HG03558 (cell line): ENCODE measurements around the gene RALGAPB.
"Not testable (repeated sequence)": the region's sequence is repeated elsewhere in the genome, so short reads cannot be mapped to it uniquely, and the experiment has no call there.

ENCODE experiments used
- ATAC-seq: cut with Tn5 transposase; IDR thresholded peaks from one replicate; pipeline ENCODE4 v1.9.1; 2021; ENCODE audit warnings: moderate number of reproducible peaks; ENCODE audit not compliant: unreplicated experiment; ENCODE audit errors: extremely low read depth

Gene RALGAPB

DNA sequence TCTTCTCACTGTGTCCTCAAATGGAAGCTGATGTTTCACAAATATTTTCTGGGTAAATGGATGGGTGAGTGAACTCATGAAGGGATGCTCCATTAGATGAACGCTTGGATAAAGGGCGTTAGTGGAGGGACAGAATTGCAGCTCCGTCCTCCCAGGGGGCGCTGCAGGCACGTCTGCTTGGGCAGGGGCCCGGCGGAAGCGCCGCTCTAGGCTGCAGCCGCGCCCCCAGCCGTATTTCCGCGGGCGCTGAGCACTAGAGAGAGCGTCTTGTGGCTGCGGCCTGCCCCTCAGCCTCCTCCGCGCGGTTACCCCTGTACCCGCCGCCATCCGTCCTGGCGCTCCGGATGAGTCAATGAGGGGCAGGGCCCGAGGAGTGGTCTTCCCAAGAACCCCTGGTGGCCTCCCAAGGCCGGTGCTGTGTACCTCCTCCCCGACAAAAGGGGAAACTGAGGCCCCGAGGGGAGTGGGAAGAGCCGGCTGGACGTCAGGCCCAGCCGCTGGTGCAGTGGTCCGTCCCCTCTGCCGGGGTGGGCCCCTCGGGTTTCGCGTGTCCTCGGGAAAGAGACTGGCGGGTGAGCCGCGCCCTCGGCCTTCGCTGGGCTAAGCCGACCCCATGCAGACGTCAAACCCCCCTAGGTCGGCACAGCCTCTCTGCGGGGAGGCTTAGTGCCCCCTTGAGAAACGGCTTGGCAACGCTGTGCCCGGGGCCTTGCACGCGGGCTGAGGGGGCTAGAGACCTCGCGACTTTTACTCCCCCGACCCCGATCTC, 26.0 kb upstream of the RALGAPB start:
- no peak for ATAC-seq

DNA sequence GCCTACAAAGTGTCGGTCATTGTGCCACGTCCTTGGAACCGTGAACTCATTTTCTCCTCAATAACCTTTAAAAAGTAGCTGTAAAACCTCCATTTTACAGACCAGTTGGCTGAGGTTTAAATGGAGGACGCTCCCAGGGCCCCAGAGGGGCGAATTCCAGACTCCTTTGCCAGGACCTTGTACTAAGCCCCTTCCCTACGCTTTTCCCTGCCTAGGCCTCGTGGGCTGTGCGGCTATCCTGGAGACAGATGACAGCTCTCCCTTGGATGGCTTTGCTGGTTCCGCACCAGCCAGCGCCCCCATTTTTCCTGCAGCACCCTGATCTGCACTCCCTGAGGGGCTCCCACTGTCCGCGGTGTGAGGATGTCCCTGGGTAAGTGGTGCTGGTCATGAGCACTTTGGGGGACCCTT, 25.4 kb upstream of the RALGAPB start:
- ATAC-seq: no peak

DNA sequence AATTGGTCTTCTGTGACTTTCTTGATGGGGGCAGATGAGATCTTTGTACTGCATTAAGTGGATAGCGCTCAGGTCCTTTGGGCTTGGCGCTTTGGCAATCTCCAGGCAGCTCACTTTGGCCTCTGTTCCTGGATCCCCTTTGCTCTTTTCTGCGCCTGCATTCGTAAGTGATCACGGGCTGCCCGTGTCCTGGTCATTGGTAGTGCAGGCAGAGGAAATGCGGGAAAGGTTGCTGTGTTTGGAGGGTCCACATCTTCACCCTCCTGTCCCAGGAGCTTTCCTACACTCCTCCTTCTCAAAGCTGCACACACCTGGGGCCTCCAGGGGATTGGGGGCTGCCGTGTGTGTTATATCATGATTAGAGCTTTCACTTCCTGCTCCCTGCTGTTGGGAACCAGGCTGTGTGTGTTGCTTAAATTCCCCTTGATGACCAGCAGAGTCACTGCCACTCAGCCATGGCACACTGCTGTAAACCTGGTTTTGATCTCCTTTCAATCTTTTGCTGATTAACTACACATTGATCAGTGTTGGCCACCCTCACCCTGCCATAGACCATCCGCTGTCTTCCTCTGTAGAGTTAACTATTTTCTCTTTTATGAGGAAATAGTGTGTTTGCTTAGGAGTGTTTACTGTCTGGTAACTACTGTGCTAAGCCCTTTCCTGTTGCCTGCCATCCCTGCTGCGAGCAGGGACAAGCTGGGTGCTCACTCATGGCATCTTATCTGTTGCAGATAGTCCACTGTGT, 24.5 kb upstream of the RALGAPB start:
- ATAC-seq: no peak

DNA sequence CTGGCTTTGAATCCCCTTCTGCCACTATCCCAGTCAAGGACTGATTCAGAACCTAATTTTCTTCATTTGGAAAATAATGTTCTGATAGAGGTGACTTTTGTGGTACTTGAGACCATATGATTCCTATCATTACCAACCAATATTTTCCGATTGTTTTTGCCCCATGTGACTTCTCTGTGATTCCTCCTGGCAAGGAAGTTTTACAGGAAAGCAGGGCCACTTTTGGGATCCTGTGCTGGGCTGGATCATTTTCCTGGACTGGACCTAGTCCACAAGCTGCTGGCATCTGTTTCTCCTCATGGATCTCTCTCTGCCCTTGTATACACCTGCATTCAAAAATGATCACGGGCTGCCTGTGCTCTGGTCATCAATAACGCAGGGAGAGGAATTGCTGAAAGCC, 23.6 kb upstream of the RALGAPB start:
- ATAC-seq: no peak

DNA sequence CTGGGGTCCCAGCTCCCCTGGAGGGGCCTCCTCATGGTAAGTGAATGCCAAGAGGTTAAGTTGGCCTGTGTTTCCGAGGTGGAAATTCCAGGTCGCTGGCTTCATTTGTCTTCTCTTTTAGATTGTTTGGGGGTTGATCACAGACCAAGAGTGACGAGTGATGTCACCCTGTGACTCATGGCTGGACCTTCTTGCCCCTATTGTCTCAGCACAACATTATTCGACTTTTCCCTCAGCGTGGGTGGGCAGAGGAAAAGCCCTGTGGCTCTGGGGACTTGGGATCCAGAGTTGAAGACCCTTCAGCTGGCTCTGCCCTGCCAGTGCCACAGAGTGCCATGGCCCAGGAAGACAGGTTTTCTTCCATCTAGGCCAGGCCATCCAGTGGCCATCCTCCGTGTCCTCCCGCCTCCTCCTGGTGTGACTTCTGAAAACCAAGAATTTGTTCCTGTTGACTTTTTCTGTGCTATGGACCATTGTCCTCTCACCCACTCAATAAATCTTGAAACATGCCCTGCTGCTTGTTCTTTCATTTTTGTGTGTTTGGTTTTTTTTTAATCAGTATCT, 22.1 kb upstream of the RALGAPB start:
- no peak for ATAC-seq

DNA sequence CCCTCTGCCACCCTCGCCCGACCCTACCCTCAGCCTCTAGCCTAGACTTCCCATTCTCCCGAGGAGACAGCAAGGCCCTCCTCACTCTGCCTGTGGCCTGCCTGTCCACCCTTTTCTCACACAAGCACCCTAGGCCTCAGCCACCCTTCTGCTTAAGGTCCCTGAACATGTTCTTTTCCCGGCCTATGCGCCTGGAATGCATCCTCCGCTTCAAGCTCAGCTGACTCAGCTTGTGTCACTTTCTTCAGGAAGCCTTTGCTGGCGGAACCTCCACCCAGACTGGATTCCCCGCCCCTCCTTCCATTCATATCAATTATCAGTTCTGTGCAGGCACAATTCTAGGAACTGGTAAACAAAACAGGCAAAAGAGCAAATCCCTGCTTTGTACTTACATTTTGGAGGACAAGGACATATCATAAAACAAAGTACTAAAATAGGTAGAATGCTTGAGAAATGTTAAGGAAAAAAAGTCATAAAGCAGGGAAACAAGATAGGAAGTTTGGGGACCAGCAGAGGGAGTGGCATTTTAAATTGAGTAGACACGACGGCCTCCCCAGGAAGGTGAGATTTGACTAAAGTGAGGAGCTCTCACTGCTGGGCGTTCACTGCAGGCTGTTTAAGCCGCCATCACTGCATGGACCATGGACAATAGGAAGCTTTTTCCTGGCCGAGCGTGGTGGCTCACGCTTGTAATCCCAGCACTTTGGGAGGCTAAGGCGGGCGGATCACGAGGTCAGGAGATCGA, 19.6 kb upstream of the RALGAPB start:
- no peak for ATAC-seq

DNA sequence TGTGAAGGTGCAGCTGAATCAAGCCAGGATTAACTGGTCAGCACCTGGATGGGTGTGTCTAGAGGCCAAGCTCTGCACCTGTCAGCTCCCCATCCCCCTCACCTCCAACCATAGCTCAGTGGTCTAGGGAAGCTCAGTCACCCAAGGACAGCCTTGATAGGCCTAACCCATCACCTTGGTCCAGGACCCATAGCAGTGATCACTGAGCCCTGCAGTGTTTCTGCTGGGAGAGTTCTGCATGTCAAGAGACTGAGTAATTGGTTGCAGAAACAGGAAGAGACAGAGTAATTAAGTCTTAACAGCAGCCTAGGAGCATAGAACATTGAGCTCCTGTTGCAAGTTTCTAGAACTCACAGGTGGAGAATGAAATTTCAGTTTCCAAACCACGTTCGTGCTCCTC, 18.7 kb upstream of the RALGAPB start:
- no peak for ATAC-seq

DNA sequence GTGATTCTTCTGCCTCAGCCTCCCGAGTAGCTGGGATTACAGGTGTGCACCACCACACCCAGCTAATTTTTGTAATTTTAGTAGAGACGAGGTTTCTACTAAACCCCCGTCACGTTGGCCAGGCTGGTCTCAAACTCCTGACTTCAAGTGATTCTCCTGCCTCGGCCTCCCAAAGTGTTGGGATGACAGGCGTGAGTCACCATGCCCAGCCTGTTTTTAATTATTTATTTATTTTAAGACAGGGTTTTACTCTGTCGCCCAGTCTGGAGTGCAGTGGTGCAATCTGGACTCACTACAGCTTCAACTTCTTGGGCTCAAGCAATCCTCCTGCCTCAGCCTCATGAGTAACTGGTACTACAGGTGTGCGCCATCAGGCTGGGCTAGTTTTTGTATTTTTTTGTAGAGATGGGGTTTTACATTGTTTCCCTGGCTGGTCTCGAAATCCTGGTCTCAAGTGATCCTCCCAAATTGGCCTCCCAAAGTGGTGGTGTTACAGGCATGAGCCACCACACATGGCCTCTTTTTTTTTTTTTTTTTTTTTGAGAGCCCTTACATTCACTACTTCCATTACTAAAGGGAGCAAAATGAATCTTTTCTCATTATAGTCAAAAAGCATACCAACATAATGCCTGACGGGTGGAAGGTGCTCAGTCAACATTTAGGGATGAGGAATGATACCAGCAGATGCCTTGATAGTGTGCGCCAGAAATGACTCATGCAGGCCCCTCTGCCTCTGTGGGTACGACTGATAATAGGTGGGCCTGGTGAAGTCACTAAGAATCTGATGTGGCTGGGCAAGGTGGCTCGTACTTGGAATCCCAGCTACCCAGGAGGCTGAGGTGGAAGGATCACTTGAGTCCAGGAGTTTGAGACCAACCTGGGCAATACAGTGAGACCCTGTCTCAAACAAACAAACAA, 17.8 kb upstream of the RALGAPB start:
- ATAC-seq: no peak

DNA sequence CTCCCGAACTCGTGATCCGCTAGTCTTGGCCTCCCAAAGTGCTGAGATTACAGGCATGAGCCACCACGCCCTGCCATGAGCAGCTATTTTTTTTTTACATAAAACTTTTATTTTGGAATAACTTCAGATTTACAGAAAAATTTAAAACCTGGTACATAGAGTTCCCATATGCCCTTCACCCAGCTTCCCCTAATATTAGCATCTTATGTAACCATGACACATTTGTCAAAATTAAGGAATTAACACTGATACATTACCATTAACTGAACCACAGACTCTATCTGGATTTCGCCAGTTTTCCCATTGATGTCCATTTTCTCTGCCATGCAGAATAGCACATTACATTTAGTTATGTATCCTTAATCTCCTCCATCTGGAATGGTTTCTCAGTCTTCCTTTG, 14.3 kb upstream of the RALGAPB start:
- ATAC-seq: no peak

DNA sequence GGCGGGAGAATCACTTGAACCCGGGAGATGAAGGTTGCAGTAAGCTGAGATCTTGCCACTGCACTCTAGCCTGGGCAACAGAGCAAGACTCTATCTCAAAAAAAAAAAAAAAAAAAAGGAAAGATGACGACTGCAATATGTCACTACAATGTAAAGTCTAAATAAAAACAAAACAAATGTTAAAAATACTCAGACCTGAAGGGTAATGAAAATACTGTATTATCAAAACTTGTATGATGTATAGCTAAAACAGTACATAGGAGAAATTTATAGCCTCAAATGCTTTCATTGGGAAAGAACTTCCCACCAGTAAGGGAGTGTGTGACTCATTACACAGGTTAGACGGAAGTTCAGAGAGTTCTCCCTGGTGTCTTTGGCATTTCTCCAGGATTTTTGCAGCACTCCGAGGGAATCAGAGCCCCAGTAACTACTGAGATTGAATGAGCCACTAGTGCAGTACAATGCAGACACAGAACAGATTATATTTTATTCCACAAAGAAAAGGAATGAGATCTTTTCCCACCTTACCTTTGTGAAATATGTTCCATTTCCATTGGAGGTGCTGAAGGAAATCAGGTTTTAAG, 12.5 kb upstream of the RALGAPB start:
- no peak for ATAC-seq

DNA sequence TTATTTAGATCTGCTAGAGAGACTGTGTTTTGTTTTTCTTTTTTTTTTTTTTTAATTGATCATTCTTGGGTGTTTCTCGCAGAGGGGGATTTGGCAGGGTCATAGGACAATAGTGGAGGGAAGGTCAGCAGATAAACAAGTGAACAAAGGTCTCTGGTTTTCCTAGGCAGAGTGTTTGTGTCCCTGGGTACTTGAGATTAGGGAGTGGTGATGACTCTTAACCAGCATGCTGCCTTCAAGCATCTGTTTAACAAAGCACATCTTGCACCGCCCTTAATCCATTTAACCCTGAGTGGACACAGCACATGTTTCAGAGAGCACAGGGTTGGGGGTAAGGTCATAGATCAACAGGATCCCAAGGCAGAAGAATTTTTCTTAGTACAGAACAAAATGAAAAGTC, 12.0 kb upstream of the RALGAPB start:
- ATAC-seq: not testable (repeated sequence)

DNA sequence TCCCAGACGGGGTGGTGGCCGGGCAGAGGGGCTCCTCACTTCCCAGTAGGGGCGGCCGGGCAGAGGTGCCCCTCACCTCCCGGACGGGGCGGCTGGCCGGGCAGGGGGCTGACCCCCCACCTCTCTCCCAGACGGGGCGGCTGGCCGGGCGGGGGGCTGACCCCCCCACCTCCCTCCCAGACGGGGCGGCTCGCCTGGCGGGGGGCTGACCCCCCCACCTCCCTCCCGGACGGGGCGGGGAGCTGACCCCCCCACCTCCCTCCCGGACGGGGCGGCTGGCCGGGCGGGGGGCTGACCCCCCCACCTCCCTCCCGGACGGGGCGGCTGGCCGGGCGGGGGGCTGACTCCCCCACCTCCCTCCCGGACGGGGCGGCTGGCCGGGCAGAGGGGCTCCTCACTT, 11.5 kb upstream of the RALGAPB start:
- not testable (repeated sequence) for ATAC-seq

DNA sequence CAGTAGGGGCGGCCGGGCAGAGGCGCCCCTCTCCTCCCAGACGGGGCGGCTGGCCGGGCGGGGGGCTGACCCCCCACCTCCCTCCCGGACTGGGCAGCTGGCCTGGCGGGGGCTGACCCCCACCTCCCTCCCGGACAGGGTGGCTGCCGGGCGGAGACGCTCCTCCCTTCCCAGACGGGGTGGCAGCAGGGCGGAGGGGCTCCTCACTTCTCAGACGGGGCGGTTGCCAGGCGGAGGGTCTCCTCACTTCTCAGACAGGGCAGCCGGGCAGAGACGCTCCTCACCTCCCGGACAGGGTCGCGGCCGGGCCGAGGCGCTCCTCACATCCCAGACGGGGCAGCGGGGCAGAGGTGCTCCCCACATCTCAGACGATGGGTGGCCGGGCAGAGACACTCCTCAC, 11.1 kb upstream of the RALGAPB start:
- not testable (repeated sequence) for ATAC-seq

DNA sequence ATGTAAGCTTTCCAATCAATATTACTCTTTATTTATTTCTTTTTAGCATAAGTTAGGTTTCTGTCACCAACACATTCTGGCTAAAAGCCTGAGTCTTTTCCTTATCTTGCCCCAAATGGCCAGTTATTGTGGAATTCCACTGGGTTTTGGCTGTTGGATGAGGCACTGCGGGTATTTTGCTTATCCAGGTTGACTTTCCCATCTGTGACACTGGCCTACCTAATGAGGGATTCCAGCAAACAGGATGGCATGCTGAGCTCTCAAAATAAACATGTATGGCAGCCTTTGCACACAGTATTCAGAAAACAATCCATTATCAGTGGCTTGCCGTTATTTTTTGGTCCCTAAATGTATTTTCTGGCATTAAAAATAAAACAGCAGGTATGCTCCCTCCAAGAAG, 6.5 kb upstream of the RALGAPB start:
- no peak for ATAC-seq

DNA sequence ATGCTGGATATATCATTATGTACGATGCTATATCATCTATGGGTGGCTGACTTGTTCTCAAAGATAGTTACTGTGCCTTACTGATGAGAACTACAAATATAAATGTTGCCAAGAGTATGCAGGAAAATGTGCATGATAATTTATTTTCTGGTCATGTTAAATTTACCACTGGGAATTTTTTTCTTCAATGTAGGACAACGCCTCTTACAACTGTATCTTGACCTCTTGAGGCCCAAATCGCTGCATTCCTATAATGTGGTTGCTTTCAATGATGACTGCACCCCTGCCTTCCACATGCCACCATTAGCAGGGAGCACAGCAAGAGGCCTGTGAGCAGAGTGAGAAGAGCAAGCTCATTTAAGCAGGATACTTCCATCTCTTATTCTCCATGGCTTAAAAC, 5.7 kb upstream of the RALGAPB start:
- ATAC-seq: no peak

DNA sequence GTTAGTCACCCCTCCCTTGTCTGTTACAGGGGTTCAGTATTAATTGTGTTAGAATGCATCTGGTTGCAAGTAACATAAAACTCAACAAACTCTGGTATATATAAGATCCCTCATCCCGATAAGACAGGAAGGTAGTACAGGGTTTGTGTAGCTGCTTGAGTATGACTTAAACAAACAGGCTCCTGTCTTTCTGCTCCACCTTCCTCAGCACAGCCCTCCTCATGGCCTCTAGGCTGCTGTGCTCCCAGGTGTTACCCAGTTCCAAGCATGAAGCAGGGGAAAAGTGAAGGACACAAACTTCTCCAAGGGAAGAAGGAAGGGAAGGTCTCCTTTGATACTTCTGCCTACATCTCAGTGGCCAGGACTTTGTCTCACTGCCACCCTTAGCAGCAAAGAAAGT, 1.4 kb upstream of the RALGAPB start:
- no peak for ATAC-seq

DNA sequence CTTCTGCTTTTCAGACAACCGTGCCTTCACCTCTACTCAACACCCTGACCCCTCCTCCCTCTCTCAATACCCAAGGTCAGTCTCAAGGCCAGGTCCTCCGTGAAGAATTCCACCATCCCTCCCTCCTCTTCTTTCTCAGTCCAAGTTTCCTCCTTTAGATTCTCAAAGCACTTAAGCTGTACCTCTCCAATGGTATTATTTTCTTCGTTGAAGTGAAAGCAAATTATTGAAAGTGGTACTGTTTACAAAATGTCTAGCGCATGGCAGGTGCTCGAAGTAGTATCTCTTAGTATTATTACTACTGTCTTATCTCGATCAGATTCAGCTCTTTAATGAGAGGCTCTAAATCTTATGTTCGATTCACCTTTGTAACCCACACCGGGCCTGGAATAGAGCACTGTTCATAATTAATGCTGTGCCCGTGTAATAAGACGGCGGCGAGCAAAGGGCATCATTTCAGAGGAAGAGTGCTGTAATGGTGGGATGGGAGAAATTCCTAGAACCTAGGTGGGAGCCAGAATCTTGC, 593 bp upstream of the RALGAPB start:
- no peak for ATAC-seq

DNA sequence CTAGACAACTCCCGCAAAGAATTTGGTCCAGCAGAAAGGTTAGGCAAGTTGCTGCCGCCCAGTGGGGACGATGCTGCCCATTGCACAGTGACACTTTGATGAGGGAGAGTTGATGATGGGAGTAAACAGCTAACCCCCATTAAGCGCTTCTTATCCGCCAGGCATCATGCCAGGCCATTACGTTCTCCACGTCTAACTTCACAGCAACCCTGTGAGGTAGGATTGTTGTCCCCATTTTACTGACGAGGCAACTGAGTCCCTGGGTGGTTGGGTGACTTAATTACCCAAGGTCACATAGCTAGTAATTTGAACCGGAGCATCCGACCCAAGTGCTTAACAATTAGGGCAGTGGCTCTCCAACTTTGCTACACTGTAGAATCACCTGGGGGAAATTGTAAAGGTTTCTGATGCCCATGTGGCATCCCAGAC, 738 bp downstream of the RALGAPB start:
- ATAC-seq: no peak

DNA sequence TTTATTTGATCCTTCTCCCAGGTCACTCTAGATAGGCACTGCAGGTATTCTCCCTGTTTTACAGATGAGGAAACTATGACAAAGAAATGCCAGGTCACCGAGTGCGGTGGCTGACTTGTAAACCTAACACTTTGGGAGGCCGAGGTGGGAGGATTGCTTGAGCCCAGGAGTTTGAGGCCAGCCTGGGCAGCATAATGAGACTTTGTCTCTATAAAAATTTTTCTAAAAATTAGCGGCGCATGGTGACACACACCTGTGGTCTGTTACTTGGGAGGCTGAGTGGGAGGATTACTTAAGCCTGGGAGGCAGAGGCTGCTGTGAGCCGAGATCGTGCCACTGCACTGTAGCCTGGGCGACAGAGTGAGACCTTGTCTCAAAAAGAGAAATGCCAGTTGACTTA, 5.1 kb downstream of the RALGAPB start:
- no peak for ATAC-seq
